HUDEP-2 (cell line): ENCODE data around the gene USP11.

ENCODE experiments used
- DNase-seq, 76 experiments: peaks; one replicate each; lab custom pipeline; 2025; ENCODE audit not compliant: unreplicated experiment in 76 of 76; lab: John Stamatoyannopoulos, UW

USP11 gene

GRCh38 chrX:47202316-47202715 is 30.5 kb upstream of the USP11 start:
- DNase-seq: no peak

GRCh38 chrX:47202877-47203276 is 29.9 kb upstream of the USP11 start:
- DNase-seq: no peak

- no peak for DNase-seq
Observed at GRCh38 chrX:47204970-47205369, 27.8 kb upstream of the USP11 start.

GRCh38 chrX:47206316-47206715 is 26.5 kb upstream of the USP11 start:
- DNase-seq: no peak

- no peak for DNase-seq
Observed at GRCh38 chrX:47208108-47208507, 24.7 kb upstream of the USP11 start.

GRCh38 chrX:47209508-47210238 is 23.1 kb upstream of the USP11 start:
- DNase-seq: no peak

- DNase-seq: no peak
Observed at GRCh38 chrX:47210661-47211425, 22.0 kb upstream of the USP11 start.

- DNase-seq: no peak
Observed at GRCh38 chrX:47212381-47213293, 20.2 kb upstream of the USP11 start.

- no peak for DNase-seq
Observed at GRCh38 chrX:47214435-47215077, 18.3 kb upstream of the USP11 start.

GRCh38 chrX:47215291-47215900 is 17.4 kb upstream of the USP11 start:
- DNase-seq: no peak

GRCh38 chrX:47216393-47216925 is 16.4 kb upstream of the USP11 start:
- DNase-seq: no peak

GRCh38 chrX:47217121-47217851 is 15.5 kb upstream of the USP11 start:
- peak in 10 of 76 experiments; percentile 0 to 45 (median 10) for DNase-seq

GRCh38 chrX:47217852-47218279 is 14.9 kb upstream of the USP11 start:
- peak in 75 of 76 experiments; percentile 47 to 98 (median 90) for DNase-seq

- peak in 72 of 76 experiments; percentile 4 to 84 (median 50) for DNase-seq
Observed at GRCh38 chrX:47218280-47218919, 14.4 kb upstream of the USP11 start, which contains the start of gene CDK16. Gene CDK16, plus strand, starts transcription at chrX:47218681. Its CDS starts 4,877 bp downstream, at chrX:47223558.

GRCh38 chrX:47218920-47219815 is 13.6 kb upstream of the USP11 start:
- peak in 44 of 76 experiments; percentile 0 to 50 (median 18) for DNase-seq

GRCh38 chrX:47221756-47222155 is 11.1 kb upstream of the USP11 start:
- DNase-seq: no peak

- DNase-seq: no peak
Observed at GRCh38 chrX:47222751-47223350, 10.0 kb upstream of the USP11 start.
